Measurements from ENCODE around the gene LOXHD1. TPM values are rescaled to one million over a fixed set of nuclear protein-coding genes. Genes with fewer than 3 reads are reported as not detected.
A peak's percentile ranks its signal among the peaks of the same experiment; 100 is the strongest.

LOXHD1 gene, protein sequence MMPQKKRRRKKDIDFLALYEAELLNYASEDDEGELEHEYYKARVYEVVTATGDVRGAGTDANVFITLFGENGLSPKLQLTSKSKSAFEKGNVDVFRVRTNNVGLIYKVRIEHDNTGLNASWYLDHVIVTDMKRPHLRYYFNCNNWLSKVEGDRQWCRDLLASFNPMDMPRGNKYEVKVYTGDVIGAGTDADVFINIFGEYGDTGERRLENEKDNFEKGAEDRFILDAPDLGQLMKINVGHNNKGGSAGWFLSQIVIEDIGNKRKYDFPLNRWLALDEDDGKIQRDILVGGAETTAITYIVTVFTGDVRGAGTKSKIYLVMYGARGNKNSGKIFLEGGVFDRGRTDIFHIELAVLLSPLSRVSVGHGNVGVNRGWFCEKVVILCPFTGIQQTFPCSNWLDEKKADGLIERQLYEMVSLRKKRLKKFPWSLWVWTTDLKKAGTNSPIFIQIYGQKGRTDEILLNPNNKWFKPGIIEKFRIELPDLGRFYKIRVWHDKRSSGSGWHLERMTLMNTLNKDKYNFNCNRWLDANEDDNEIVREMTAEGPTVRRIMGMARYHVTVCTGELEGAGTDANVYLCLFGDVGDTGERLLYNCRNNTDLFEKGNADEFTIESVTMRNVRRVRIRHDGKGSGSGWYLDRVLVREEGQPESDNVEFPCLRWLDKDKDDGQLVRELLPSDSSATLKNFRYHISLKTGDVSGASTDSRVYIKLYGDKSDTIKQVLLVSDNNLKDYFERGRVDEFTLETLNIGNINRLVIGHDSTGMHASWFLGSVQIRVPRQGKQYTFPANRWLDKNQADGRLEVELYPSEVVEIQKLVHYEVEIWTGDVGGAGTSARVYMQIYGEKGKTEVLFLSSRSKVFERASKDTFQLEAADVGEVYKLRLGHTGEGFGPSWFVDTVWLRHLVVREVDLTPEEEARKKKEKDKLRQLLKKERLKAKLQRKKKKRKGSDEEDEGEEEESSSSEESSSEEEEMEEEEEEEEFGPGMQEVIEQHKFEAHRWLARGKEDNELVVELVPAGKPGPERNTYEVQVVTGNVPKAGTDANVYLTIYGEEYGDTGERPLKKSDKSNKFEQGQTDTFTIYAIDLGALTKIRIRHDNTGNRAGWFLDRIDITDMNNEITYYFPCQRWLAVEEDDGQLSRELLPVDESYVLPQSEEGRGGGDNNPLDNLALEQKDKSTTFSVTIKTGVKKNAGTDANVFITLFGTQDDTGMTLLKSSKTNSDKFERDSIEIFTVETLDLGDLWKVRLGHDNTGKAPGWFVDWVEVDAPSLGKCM (N-terminal part only)
- total RNA-seq (2013; cell fraction: nucleolus; rRNA removed) = not detected in 2 replicates
- total RNA-seq (2014; rRNA removed) = not detected in 2 replicates
- total RNA-seq (2014; rRNA removed; fragmentation: Illumina TruSeq; extraction: Trizol) = not detected in 2 replicates
- not detected in 2 replicates for total RNA-seq (2021)
- not detected for polyA plus RNA-seq (2011; ENCODE audit: low read depth)
- not detected in 2 replicates for polyA plus RNA-seq (2011; rRNA removed)
- polyA plus RNA-seq (2011; cell fraction: cytosol; rRNA removed) = not detected in 2 replicates
- polyA plus RNA-seq (2011; cell fraction: nucleus; rRNA removed) = not detected in 2 replicates
- not detected in 2 replicates for polyA plus RNA-seq (2012)
- not detected in 2 replicates for polyA plus RNA-seq (2014; fragmentation: Illumina TruSeq; extraction: Trizol)
- polyA plus RNA-seq (2014; fragmentation: Nextera tagmentation; extraction: Ambion mirVana) = not detected
- polyA plus RNA-seq (2014; rRNA removed) = not detected in 2 replicates
- not detected for polyA plus RNA-seq (2016; fragmentation: Nextera tagmentation; extraction: Ambion mirVana)
- polyA minus RNA-seq (2011; rRNA and poly(A)+ RNA removed) = not detected in 2 replicates
- not detected in 2 replicates for polyA minus RNA-seq (2011; cell fraction: cytosol; rRNA and poly(A)+ RNA removed)
- polyA minus RNA-seq (2011; cell fraction: nucleus; rRNA and poly(A)+ RNA removed) = not detected in 2 replicates
- percentile 0 among the genes with signal in this experiment for Bru-seq, nascent RNA
- BruChase-seq, experiment 1, labeled RNA remaining after a 6-hour chase = not detected
- percentile 1 among the genes with signal in this experiment for BruChase-seq, experiment 2, labeled RNA remaining after a 2-hour chase
- long read RNA-seq, experiment 1 = 0 reads
- long read RNA-seq, experiment 2 = 0 reads

DNA sequence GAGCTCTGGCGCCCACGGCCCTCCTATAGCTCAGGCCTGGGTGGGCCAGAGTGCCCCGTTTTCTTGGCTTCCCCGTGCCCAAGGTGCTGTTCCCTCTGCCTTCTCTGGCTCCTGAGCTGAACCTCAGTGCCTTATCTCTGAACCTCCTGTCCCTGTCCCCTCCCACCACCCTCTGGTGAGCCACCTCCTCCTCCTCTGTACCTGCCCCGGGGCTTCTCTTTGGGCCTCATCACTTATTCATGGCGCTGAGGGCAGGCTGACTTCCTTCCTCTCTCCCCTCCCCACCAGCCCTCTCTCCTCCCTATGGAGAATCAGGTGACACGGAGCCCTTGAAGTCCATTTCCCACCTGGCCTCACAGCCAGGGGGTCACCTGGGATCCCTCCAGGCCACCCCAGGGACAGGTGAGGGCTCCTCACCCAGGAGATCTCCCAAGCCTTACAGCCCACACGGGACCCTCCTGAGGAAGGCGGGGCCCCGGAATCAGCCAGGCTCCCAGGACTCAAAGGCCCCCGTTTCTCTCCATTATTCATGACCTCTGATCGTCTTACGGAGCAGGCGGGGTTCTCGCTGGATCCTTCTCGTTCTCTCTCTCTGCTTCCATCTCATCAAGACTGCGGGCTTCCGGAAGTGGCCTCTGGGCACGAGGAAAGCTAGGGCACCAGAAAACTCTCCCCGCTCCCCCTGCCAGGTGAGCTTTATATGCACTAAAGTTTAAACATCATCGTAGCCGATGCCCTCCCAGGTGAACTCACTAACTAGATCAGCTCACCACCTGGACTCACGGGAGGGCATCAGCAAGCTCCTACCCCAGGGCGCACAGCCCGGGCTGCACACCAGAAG is at the start of gene LOXHD1:
LOXHD1 (minus strand) TSS at position 106 of the 841 bp plus-strand sequence. CDS start 187 bp downstream, outside the sequence.
- ChIA-PET CTCF (interaction anchor here (0.5 to 5.3 kb wide), 50 partner anchors 9 to 521 kb away, joined by 3 to 72 read pairs (median 4); partner anchors contain the start of genes KATNAL2 and PIAS2), SMC1A (ENCODE audit: uncharacterized antibody, unreplicated experiment) (interaction anchor here (0.6 to 2.1 kb wide), 14 partner anchors 8 to 510 kb away, joined by 3 to 19 read pairs (median 4); a partner anchor contains a TSS), POLR2A (no interaction called here), RAD21 (ENCODE audit: unreplicated experiment) (interaction anchor here (0.7 to 2.9 kb wide), 22 partner anchors 10 to 584 kb away, joined by 3 to 39 read pairs (median 4); partner anchors contain the start of genes KATNAL2 and PIAS2)
- FAIRE-seq = no peak
- 0 out of 4 replicates have a peak, but pooled peaks cover 0 to 3% of the 10 kb centered on the region in 2 experiments for H3K27me3 ChIP-seq (replicated peaks in 1 of 2; ENCODE audit: control insufficient read depth in 2 of 2, insufficient read depth in 2 of 2, low read length in 1 of 2)
- DNase-seq (ENCODE audit: low read depth, low spot score) = no peak
- no peak within 1 kb of the TSS for H3K4me2 ChIP-seq (ENCODE audit: control insufficient read depth, insufficient read depth)
- H4K20me1 ChIP-seq (ENCODE audit: control insufficient read depth, insufficient read depth) = no peaks in the 10 kb centered on the region
- no peak within 1 kb of the TSS for H2AFZ ChIP-seq (ENCODE audit: control insufficient read depth, low read depth, low read length)
- ATAC-seq = no peak
- no peak within 1 kb of the TSS for H3K4me3 ChIP-seq
- H3K9me3 ChIP-seq (replicated peaks; ENCODE audit: control insufficient read depth, insufficient read depth, low read length) = no peaks in the 10 kb centered on the region
- BruUV-seq (replicated peaks) = no TSS peak
- intact Hi-C loops (cut with micrococcal nuclease; ENCODE audit: unreplicated experiment) (loop anchor here (10.0 kb wide), 1 partner anchor 257 kb away; the partner anchor contains the start of genes KATNAL2 and PIAS2), in situ Hi-C loops (cut with MboI) (loop anchor here (5.0 kb wide), 2 partner anchors 380 to 510 kb away; no protein-coding TSS in a partner anchor)
- H3K9ac ChIP-seq (ENCODE audit: control insufficient read depth, insufficient read depth, low read length) = no peak within 1 kb of the TSS
- no peaks in the 10 kb centered on the region for H3K79me2 ChIP-seq (ENCODE audit: control insufficient read depth, insufficient read depth, low read length)
- WGBS (ENCODE audit: insufficient coverage, insufficient replicate concordance, low lambda C conversion rate, missing lambda C conversion rate) = 61% methylated on average over 24 of the region's 25 CpGs
- H3K36me3 ChIP-seq (ENCODE audit: control insufficient read depth in 2 of 2, insufficient read depth in 2 of 2, low read length in 1 of 2) = no peaks in the 10 kb centered on the region
- no peak within 1 kb of the TSS for H3K27ac ChIP-seq (ENCODE audit: control insufficient read depth, insufficient read depth)
- H3K4me1 ChIP-seq (ENCODE audit: control insufficient read depth, insufficient read depth, low read length) = no peaks in the 10 kb centered on the region
- TF ChIP-seq PML (IDR thresholded peaks at IDR 0.05; ENCODE audit: low read length) = no peak
- no peak for TF ChIP-seq CBX3 (IDR thresholded peaks at IDR 0.05; ENCODE audit: borderline replicate concordance, low read depth)
- no peak for TF ChIP-seq SPI1 (IDR thresholded peaks at IDR 0.05; ENCODE audit: borderline replicate concordance, insufficient read depth, low read depth, low read length)
- TF ChIP-seq, protein P1, sequence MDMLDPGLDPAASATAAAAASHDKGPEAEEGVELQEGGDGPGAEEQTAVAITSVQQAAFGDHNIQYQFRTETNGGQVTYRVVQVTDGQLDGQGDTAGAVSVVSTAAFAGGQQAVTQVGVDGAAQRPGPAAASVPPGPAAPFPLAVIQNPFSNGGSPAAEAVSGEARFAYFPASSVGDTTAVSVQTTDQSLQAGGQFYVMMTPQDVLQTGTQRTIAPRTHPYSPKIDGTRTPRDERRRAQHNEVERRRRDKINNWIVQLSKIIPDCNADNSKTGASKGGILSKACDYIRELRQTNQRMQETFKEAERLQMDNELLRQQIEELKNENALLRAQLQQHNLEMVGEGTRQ (IDR thresholded peaks at IDR 0.05; ENCODE audit: borderline replicate concordance, low read depth, low read length) = no peak
- TF ChIP-seq SREBF2 (IDR thresholded peaks at IDR 0.05; ENCODE audit: low read length) = no peak
- TF ChIP-seq STAT3 (IDR thresholded peaks at IDR 0.05; ENCODE audit: low read depth, low read length) = no peak
- no peak for TF ChIP-seq MTA3 (IDR thresholded peaks at IDR 0.05; ENCODE audit: borderline replicate concordance, low read length)
- TF ChIP-seq, protein P2, sequence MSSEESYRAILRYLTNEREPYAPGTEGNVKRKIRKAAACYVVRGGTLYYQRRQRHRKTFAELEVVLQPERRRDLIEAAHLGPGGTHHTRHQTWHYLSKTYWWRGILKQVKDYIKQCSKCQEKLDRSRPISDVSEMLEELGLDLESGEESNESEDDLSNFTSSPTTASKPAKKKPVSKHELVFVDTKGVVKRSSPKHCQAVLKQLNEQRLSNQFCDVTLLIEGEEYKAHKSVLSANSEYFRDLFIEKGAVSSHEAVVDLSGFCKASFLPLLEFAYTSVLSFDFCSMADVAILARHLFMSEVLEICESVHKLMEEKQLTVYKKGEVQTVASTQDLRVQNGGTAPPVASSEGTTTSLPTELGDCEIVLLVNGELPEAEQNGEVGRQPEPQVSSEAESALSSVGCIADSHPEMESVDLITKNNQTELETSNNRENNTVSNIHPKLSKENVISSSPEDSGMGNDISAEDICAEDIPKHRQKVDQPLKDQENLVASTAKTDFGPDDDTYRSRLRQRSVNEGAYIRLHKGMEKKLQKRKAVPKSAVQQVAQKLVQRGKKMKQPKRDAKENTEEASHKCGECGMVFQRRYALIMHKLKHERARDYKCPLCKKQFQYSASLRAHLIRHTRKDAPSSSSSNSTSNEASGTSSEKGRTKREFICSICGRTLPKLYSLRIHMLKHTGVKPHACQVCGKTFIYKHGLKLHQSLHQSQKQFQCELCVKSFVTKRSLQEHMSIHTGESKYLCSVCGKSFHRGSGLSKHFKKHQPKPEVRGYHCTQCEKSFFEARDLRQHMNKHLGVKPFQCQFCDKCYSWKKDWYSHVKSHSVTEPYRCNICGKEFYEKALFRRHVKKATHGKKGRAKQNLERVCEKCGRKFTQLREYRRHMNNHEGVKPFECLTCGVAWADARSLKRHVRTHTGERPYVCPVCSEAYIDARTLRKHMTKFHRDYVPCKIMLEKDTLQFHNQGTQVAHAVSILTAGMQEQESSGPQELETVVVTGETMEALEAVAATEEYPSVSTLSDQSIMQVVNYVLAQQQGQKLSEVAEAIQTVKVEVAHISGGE (CRISPR knock-in tag; IDR thresholded peaks at IDR 0.05) = no peak
- no peak for TF ChIP-seq CREM (IDR thresholded peaks at IDR 0.05; ENCODE audit: low read depth)

All from GM12878 (cell line).